ENCODE measurements around the gene KRTAP4-9.
"Not testable (repeated sequence)": the region's sequence is repeated elsewhere in the genome, so short reads cannot be mapped to it uniquely, and the experiment has no call there.

Gene KRTAP4-9

DNA sequence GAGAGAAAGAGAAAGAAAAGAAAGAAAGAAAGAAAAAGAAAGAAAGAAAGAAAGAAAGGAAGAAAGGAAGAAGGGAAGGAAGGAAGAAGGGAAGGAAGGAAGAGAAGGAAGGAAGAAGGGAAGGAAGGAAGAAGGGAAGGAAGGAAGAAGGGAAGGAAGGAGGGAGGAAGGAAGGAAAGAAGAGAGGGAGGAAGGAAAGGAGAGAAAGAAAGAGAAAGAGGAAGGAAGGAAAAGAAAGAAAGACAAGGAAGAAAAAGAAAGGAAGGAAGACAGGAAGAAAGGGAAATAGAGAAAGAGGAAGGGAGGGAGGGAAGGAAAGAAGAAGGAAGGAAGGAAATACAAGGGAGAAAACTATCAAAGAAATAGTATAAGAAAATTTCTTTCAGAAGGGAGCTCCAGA lies 28.4 kb upstream of the KRTAP4-9 start:
- H3K4me3 ChIP-seq (ENCODE audit: low read length): no peak overlapping the region
- no peak for TF ChIP-seq ZNF274 (IDR thresholded peaks at IDR 0.05; ENCODE audit: low read depth, low read length)

DNA sequence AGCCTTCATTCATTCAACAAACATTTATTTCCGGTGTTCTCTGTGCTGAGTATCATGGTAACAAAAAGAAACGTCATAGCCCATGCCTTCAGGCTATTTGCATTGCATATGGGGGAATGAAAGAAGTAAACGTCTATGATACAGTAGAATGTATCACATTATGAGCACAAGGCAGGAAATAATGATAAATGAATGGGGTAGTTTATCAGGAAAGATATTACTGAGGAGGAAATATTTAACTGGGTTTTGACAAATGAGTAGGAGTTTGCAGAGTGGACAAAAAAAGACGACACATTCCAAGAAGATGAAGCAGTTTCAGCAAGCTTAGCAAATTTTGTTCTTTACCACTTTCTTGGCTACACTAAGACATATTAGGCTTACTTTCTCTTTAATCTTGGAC lies 22.6 kb upstream of the KRTAP4-9 start:
- no peak for TF ChIP-seq ZNF274 (IDR thresholded peaks at IDR 0.05; ENCODE audit: low read depth, low read length)
- H3K4me3 ChIP-seq (ENCODE audit: low read length): no peak overlapping the region

DNA sequence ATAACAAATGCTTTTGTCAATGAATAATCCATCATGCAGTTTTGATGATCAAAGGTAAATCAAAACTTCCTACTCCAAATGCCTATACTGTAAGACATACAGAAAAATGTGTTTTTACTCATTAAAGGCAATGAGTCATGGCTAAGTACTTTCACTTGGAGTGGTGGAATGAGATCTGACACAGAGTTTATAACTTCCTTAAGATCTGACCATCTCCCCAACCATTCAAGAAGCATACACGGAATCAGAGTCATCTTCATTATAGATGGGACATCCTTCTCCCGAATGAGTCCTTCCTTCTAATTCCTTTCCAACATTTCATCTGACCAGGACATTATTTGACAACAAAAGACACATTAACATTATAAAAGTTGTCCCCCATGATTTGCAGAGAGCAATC lies 21.8 kb upstream of the KRTAP4-9 start:
- H3K4me3 ChIP-seq (ENCODE audit: low read length): not testable (repeated sequence)

DNA sequence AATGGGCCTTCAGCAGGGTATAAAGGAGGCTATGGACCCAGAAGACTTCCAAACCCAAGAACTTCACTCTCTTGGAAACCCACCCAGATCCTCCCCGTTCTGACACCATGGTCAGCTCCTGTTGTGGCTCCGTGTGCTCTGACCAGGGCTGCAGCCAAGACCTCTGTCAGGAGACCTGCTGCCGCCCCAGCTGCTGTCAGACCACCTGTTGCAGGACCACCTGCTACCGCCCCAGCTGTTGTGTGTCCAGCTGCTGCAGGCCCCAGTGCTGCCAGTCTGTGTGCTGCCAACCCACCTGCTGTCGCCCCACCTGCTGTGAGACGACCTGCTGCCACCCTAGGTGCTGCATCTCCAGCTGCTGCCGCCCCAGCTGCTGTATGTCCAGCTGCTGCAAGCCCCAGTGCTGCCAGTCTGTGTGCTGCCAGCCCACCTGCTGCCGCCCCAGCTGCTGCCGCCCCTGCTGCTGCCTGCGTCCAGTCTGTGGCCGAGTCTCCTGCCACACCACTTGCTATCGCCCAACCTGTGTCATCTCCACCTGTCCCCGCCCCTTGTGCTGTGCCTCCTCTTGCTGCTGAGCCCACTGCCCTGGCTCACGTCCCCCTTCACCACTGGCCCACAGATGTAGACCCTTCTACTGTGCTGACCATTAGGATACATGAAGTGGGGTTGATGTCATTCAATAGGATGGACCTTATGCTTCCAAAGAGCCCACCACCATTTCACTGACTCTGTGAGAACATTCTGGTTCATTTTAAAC lies 20.9 kb upstream of the KRTAP4-9 start, which contains the start of gene KRTAP4-7:
TSS of gene KRTAP4-7 (plus strand) at position 51 of the 757 bp plus-strand sequence. CDS start at position 108, 57 bp downstream.
- not testable (repeated sequence) for H3K4me3 ChIP-seq (ENCODE audit: low read length)

DNA sequence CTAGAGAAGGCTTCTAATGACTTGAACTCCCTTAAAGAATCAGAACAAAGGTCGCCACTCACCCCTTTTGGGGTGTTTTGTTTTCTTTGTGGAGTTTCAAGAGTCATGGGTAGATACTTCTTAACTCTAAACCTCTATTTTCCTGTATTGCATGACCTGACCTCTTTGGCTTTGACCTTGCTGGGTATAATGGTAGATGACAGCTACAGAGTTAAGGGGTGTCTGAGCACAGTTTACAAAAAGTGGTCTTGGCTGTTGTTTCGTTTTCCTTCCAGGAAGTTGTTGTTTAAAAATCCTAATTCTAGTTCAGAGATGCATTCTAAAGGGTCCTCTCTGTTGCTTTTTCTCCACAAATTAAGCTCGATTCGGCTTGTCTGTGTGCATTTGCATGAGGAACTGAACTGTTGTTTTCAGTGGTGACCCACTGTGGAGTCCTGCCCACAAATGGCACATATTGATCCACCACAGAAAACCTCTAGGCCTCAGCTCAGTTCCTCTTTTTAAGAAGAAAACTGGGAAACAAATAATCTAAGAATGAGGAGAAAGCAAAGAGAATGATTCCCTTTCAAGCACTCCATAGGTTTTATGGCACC lies 16.3 kb upstream of the KRTAP4-9 start:
- H3K4me3 ChIP-seq (ENCODE audit: low read length): not testable (repeated sequence)

DNA sequence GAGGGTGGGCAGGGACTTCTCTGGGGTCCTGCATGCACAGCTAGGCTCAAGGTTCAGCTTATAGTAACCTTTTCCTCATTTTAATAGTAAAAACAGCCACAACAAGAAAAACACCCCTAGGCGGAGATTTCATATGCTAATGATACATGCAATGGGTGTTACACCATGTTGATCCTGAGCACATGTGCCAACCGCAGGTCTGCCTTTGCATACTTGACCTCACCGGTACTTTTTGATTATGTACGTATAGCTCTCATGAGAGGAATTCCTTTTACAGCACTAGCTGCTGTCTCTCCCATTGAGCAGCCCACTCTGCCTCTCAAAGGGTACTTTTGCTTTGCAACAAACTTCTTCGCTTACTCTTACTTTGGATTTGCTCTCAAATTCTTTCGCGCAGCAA lies 9.1 kb upstream of the KRTAP4-9 start:
- no peak for TF ChIP-seq ZNF274 (IDR thresholded peaks at IDR 0.05; ENCODE audit: low read depth, low read length)
- H3K4me3 ChIP-seq (ENCODE audit: low read length): no peak overlapping the region

DNA sequence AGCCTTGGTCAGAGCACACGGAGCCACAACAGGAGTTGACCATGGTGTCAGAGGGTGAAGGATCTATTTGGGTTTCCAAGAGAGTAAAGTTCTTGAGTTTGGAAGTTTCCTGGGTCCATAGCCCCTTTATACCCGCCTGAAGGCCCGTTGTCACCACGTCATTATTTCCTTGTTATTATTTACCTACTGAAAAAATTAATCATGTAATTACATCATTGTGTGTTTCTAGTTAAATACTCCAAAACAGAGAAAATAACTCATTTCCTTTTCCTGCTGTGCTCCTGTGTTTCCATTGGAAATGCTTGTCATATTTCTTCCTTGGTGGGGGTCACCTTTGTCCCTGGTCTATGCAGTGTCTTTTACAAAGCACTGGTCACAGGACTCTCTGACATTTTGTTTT lies 7.1 kb upstream of the KRTAP4-9 start, which contains the start of gene KRTAP4-8:
TSS of gene KRTAP4-8 (minus strand) at position 101 of the 400 bp plus-strand sequence. CDS start at position 43, 58 bp downstream.
- no peak for TF ChIP-seq ZNF274 (IDR thresholded peaks at IDR 0.05; ENCODE audit: low read depth, low read length)

DNA sequence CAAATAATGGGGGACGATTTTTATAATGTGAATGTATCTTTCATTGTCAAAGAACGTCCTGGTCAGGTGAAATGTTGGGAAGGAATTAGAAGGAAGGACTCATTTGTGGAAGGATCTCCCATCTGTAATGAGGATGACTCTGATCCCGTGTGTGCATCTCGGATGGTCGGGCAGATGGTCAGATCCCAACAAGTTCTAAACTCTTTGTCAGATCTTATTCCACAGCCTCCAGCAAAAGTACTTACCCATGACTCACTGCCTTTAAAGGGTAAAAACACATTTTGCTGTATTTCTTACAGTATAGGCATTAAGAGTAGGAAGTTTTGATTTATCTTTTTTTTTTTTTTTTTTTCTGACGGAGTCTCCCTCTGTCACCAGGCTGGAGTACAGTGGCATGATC lies 6.7 kb upstream of the KRTAP4-9 start:
- no peak overlapping the region for H3K4me3 ChIP-seq (ENCODE audit: low read length)
- no peak for TF ChIP-seq ZNF274 (IDR thresholded peaks at IDR 0.05; ENCODE audit: low read depth, low read length)

More for the DNA sequence above, 7.1 kb upstream of the KRTAP4-9 start, which contains the start of gene KRTAP4-8:
- H3K4me3 ChIP-seq (ENCODE audit: low read length): no peak within 1 kb of the TSS

DNA sequence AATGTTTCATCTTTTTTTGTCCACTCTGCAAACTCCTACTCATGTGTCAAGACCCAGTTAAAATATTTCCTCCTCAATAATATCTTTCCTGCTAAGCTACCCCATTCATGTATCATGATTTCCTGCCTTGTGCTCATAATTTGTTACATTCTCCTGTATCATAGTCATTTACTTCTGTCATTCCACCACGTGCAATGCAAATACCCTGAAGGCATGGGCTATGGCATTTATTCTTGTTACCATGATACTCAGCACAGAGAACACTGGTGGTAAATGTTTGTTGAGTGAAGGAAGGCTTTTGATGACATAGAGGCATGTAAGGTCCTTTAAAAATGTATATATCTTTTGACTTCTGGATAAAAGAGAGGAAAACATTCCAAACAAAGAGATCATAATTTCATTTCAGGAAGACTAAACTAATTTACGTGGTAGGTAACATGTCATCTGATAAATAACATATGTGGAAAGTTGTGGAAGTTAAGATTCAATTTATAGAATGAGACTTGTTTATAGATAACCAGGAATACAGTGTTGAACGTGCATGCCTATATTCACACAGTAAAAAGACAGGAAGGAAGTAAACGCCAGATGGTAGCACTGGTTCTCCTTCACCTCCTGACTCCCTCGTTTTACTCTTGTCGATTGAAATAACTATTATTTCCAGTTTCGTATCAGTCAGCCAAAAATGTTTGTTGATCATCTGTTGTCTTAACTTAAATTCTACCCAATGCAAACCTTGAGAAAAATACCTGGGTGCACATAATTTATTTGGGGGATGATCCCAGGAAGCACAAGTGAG lies 5.3 kb upstream of the KRTAP4-9 start:
- not testable (repeated sequence) for H3K4me3 ChIP-seq (ENCODE audit: low read length)

DNA sequence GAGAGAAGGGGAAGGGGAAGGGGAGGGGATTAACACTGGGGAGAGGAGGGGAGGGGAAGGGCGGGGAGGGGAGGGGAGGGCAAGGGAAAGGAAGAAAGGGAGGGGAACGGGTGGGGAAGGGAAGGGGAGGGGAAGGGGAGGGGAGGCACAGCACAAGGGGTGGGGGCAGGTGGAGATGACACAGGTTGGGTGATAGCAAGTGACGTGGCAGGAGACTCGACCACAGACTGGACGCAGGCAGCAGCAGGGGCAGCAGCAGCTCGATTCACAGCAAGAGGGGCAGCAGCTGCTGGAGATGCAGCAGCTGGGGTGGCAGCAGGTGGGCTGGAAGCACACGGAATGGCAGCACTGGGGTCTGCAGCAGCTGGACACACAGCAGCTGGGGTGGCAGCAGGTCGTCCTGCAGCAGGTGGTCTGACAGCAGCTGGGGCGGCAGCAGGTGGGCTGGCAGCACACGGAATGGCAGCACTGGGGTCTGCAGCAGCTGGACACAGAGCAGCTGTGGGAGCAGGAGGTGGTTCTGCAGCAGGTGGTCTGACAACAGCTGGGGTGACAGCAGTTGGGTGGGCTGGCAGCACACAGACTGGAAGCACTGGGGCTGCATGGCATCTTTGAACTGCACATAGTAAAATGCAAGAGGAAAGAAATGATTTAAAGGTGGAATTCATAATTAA lies 3.5 kb upstream of the KRTAP4-9 start, which contains the start of gene KRTAP4-16:
TSS of gene KRTAP4-16 (minus strand) at position 624 of the 674 bp plus-strand sequence. CDS start at position 624, 0 bp downstream.
- H3K4me3 ChIP-seq (ENCODE audit: low read length): no peak within 1 kb of the TSS
- TF ChIP-seq ZNF274 (IDR thresholded peaks at IDR 0.05; ENCODE audit: low read depth, low read length): no peak

DNA sequence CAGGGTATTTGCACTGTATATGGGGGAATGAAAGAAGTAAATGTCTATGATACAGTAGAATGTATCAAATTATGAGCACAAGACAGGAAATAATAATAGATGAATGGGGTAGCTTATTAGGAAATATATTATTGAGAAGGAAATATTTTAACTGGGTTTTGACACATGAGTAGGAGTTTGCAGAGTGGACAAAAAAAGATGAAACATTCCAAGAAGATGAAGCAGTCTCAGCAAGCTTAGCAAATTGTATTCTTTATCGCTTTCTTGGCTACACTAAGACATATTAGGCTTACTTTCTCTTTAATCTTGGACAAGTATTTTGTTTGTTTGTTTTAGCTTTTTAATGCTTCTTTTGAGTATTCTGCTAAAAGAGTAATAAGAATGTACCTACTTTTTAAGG lies 1.3 kb upstream of the KRTAP4-9 start:
- no peak overlapping the region for H3K4me3 ChIP-seq (ENCODE audit: low read length)
- TF ChIP-seq ZNF274 (IDR thresholded peaks at IDR 0.05; ENCODE audit: low read depth, low read length): no peak

DNA sequence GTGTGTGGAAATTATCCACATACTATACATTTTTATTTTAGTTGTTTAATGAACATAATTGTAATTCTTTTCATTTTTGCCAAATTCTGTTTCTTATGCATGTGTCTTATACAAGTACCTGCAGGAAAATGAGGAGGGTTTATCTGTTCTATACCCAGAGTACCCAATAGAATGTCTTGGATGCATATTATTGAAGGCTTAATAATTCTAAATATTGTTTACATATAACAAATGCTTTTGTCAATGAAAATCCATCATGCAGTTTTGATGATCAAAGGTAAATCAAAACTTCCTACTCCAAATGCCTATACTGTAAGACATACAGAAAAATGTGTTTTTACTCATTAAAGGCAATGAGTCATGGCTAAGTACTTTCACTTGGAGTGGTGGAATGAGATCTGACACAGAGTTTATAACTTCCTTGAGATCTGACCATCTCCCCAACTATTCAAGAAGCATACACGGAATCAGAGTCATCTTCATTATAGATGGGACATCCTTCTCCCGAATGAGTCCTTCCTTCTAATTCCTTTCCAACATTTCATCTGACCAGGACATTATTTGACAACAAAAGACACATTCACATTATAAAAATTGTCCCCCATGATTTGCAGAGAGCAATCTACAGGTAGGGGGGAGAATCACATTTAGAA lies 677 bp upstream of the KRTAP4-9 start:
- H3K4me3 ChIP-seq (ENCODE audit: low read length): not testable (repeated sequence)

DNA sequence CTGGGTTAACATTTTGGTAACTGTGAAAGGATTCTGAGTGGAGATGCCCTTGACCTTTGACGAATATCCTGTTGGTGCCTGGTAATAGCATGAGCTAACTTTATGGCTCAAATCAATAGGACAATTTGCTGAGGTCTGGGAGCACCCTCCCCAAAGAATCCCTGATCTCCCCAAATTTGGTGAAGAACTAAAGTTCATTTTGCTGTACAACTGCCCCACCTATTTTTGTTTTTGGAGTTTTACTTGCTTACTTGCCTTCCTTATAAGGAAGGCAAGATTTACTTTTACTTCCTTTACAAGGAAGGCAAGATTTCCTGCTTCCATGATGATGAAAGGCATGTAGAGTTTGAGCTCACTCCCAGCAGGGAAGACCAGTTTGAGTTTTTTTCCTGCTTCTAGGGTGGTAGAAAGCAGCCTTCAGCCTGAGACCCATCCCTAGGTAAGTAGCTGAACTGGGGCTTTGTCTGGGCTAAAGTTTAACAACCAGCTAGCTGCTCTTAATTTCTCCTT lies 2.8 kb downstream of the KRTAP4-9 start:
- no peak for TF ChIP-seq ZNF274 (IDR thresholded peaks at IDR 0.05; ENCODE audit: low read depth, low read length)
- no peak overlapping the region for H3K4me3 ChIP-seq (ENCODE audit: low read length)

DNA sequence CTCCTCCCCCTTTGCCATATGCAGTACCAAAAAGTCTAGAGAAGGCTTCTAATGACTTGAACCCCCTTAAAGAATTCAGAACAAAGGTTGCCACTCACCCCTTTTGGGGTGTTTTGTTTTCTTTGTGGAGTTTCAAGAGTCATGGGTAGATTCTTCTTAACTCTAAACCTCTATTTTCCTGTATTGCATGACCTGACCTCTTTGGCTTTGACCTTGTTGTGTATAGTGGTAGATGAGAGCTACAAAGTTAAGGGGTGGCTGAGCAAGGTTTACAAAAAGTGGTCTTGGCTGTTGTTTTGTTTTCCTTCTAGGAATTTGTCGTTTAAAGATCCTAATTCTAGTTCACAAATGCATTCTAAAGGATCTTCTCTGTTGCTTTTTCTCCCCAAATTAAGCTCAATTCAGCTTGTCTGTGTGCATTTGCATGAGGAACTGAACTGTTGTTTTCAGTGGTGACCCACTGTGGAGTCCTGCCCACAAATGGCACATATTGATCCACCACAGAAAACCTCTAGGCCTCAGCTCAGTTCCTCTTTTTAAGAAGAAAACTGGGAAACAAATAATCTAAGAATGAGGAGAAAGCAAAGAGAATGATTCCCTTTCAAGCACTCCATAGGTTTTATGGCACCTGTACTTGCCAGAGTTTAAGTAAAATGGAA lies 3.7 kb downstream of the KRTAP4-9 start:
- not testable (repeated sequence) for H3K4me3 ChIP-seq (ENCODE audit: low read length)
